ENCODE data around the gene C20orf173. TPM values are rescaled to one million over a fixed set of nuclear protein-coding genes. Genes with fewer than 3 reads are reported as not detected.
A peak's percentile ranks its signal among the peaks of the same experiment; 100 is the strongest.
"Not testable (repeated sequence)": the region's sequence is repeated elsewhere in the genome, so short reads cannot be mapped to it uniquely, and the experiment has no call there.

Gene C20orf173
- polyA plus RNA-seq, 1 donor: not detected

DNA sequence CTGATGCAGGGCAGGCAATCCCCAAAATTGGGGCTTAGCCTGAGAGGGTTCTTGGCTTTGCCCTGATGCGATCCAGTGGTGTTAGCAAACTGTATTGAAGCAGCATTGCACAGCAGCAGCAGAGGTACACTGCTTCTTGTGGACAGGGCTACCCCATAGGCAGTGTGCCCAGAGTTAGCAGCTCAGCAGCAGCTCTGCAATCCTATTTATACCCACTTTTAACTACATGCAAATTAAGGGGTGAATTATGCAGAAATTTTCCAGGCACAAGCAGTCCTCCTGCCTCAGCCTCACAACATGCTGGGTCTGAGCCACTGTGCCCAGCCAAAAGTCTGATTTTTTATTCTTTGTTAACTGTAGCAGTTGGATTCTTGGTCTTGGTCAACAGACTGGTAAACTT, 3.8 kb downstream of the C20orf173 start:
- H3K9me3 ChIP-seq (ENCODE audit: control insufficient read depth, low read depth, low read length): no peaks in the 10 kb centered on the region
- H3K36me3 ChIP-seq (ENCODE audit: control insufficient read depth, insufficient read depth, low read length): no peaks in the 10 kb centered on the region
- no peak overlapping the region for H3K27ac ChIP-seq (ENCODE audit: low read length)
- no peak for DNase-seq
- no CpG with 5 or more reads among the region's 1 CpG for WGBS (ENCODE audit: insufficient coverage, low lambda C conversion rate)
- H3K4me3 ChIP-seq (ENCODE audit: low read length): no peak overlapping the region
- H3K27me3 ChIP-seq (ENCODE audit: control insufficient read depth, insufficient read depth, low read length): no peaks in the 10 kb centered on the region
- H3K4me1 ChIP-seq (ENCODE audit: control insufficient read depth, insufficient read depth, low read length): no peaks in the 10 kb centered on the region

DNA sequence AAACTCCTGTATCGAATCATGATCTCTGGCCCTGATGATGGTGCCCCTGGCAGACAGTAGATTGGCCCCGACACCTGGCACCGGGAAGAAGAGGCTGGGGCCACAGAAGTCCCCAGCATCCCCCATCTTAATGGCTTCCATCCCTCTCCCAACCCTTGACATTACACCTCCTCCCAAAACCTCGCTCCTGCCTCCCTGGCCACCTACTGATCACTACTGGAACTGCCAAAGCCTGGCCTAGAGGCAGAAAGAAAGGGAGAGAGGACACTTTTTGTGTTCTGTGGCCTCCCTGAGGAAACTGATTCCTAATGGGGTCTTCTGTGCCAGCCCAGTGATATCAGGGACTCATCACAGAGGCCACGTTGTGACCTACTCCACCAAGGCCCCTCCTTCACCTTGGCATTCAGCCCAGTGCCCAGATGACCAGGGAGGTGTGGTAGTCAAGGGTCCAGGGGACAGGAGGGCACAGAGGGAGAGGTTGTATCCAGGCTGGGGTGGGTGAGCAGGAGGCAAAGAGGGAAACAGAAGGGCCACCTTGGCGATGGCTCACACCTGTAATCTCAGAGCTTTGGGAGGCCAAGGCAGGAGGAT, 6.1 kb downstream of the C20orf173 start:
- no peak overlapping the region for H3K4me3 ChIP-seq (ENCODE audit: low read length)
- no CpG with 5 or more reads among the region's 6 CpGs for WGBS (ENCODE audit: insufficient coverage, low lambda C conversion rate)
- no peaks in the 10 kb centered on the region for H3K4me1 ChIP-seq (ENCODE audit: control insufficient read depth, insufficient read depth, low read length)
- no peaks in the 10 kb centered on the region for H3K36me3 ChIP-seq (ENCODE audit: control insufficient read depth, insufficient read depth, low read length)
- no peak for DNase-seq
- no peak overlapping the region for H3K27ac ChIP-seq (ENCODE audit: low read length)
- H3K27me3 ChIP-seq (ENCODE audit: control insufficient read depth, insufficient read depth, low read length): no peaks in the 10 kb centered on the region
- no peaks in the 10 kb centered on the region for H3K9me3 ChIP-seq (ENCODE audit: control insufficient read depth, low read depth, low read length)

DNA sequence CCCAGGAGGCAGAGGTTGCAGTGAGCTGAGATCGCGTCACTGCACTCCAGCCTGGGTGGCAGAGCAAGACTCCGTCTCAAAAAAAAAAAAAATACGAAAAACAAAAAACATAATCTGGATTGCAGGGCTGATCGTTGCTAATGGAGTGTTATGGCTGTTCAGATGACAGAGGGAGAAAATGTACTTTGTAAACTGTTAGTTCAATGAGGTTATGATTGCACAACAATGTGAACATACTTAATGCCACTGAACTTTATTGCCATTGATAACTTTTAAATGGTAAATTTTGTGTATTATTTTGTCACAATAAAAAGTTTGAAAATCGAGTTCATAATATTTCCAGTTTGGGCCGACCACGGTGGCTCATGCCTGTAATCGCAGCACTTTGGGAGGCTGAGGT, 10.5 kb downstream of the C20orf173 start:
- Histone ChIP-seq H3K4me3 (ENCODE audit: low read length) (no peak overlapping the region), H3K27me3 (ENCODE audit: control insufficient read depth, insufficient read depth, low read length) (no peaks in the 10 kb centered on the region), H3K36me3 (ENCODE audit: control insufficient read depth, insufficient read depth, low read length) (peaks cover 12% of the 10 kb centered on the region), H3K4me1 (ENCODE audit: control insufficient read depth, insufficient read depth, low read length) (no peaks in the 10 kb centered on the region), H3K27ac (ENCODE audit: low read length) (no peak overlapping the region), H3K9me3 (ENCODE audit: control insufficient read depth, low read depth, low read length) (no peaks in the 10 kb centered on the region)
- DNase-seq: no peak
- WGBS (ENCODE audit: insufficient coverage, low lambda C conversion rate): no CpG with 5 or more reads among the region's 9 CpGs

- H3K4me3 ChIP-seq (ENCODE audit: low read length); DNase-seq; H3K9me3 ChIP-seq (ENCODE audit: control insufficient read depth, low read depth, low read length); H3K27me3 ChIP-seq (ENCODE audit: control insufficient read depth, insufficient read depth, low read length); H3K27ac ChIP-seq (ENCODE audit: low read length); H3K4me1 ChIP-seq (ENCODE audit: control insufficient read depth, insufficient read depth, low read length): not testable (repeated sequence)
- peaks cover 20% of the 10 kb centered on the region for H3K36me3 ChIP-seq (ENCODE audit: control insufficient read depth, insufficient read depth, low read length)
- 83% methylated on average over 2 of the region's 5 CpGs for WGBS (ENCODE audit: insufficient coverage, low lambda C conversion rate)
Observed at GRCh38 chr20:35517767-35518166, 11.7 kb downstream of the C20orf173 start.

DNA sequence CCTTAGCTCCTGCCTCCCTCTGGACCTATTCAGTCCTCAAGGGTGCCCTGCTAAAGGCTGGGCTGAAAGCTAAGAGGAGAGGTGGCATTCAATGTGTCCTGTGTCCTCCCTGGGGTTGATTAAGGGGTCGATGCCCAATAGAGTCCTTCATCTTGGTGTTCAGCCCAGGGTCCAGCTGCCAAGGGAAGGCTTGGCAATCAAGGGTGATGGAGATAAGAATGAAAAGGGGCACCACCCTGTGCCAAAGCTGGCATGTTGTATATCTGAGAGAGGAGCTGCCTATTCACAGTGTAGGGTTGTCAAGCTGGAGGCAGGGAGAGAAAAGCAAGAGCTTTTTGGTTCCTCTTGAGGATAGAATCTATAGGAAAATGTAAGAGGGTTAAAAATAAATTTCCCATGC, 12.3 kb downstream of the C20orf173 start:
- WGBS (ENCODE audit: insufficient coverage, low lambda C conversion rate): no CpG with 5 or more reads among the region's 1 CpG
- no peak for DNase-seq
- Histone ChIP-seq H3K4me1 (ENCODE audit: control insufficient read depth, insufficient read depth, low read length) (no peaks in the 10 kb centered on the region), H3K27me3 (ENCODE audit: control insufficient read depth, insufficient read depth, low read length) (no peaks in the 10 kb centered on the region), H3K36me3 (ENCODE audit: control insufficient read depth, insufficient read depth, low read length) (peaks cover 26% of the 10 kb centered on the region), H3K27ac (ENCODE audit: low read length) (no peak overlapping the region), H3K4me3 (ENCODE audit: low read length) (no peak overlapping the region), H3K9me3 (ENCODE audit: control insufficient read depth, low read depth, low read length) (no peaks in the 10 kb centered on the region)

- no peak for DNase-seq
- H3K4me3 ChIP-seq (ENCODE audit: low read length): no peak overlapping the region
- no CpG with 5 or more reads among the region's 3 CpGs for WGBS (ENCODE audit: insufficient coverage, low lambda C conversion rate)
- no peak overlapping the region for H3K27ac ChIP-seq (ENCODE audit: low read length)
- H3K36me3 ChIP-seq (ENCODE audit: control insufficient read depth, insufficient read depth, low read length): peaks cover 37% of the 10 kb centered on the region
- H3K4me1 ChIP-seq (ENCODE audit: control insufficient read depth, insufficient read depth, low read length): no peaks in the 10 kb centered on the region
- H3K27me3 ChIP-seq (ENCODE audit: control insufficient read depth, insufficient read depth, low read length): no peaks in the 10 kb centered on the region
- H3K9me3 ChIP-seq (ENCODE audit: control insufficient read depth, low read depth, low read length): no peaks in the 10 kb centered on the region
Observed at GRCh38 chr20:35515949-35516645, 13.4 kb downstream of the C20orf173 start.

DNA sequence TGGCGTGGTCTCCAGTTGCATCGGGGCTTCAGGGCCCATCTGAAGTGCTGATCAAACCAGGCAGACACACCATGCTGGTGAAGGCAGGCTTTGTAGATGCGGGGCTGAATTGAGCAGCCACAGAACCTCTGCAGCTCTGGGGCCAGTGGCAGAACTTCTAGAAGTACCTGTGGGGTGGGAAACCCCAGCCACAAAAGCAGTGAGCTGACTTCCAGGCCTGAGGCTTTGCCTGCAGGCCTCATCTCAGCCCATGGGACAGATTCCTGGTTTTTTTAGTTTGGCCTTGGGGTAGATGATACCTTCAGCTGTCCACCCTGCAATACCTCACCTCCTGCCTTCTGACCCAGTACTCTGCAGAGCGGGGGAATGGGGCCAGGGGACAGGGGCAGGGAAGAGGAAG, 14.1 kb downstream of the C20orf173 start:
- H3K4me1 ChIP-seq (ENCODE audit: control insufficient read depth, insufficient read depth, low read length): no peaks in the 10 kb centered on the region
- no peak for DNase-seq
- peaks cover 39% of the 10 kb centered on the region for H3K36me3 ChIP-seq (ENCODE audit: control insufficient read depth, insufficient read depth, low read length)
- H3K27me3 ChIP-seq (ENCODE audit: control insufficient read depth, insufficient read depth, low read length): no peaks in the 10 kb centered on the region
- H3K4me3 ChIP-seq (ENCODE audit: low read length): no peak overlapping the region
- no peak overlapping the region for H3K27ac ChIP-seq (ENCODE audit: low read length)
- no CpG with 5 or more reads among the region's 4 CpGs for WGBS (ENCODE audit: insufficient coverage, low lambda C conversion rate)
- no peaks in the 10 kb centered on the region for H3K9me3 ChIP-seq (ENCODE audit: control insufficient read depth, low read depth, low read length)

DNA sequence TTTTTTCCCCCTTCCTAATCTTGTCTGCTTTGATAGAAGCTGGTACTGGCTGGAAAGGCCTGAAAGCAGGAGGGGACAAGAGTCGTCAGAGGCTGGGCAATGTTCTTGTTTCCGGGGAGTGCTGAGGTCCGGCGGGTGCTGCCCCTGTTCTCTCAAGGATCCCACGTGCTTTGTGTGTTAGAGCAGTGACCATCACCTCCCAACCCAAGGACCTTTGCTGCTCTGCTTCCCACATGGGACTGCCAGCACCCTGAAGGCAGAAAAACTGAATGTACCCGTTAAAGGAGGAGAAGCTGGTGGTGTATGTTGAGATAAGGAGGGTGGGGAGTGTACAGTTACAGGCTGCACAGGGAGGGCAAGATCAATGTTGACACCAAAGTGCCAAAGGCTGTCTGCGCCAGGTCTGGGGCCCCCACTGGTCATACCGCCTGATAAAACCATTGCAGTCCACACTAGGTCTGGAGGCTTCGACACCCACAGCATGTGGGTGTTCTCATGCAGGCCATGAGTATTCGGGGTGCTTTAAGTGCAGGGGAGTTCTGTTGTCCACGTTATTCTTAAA, 15.0 kb downstream of the C20orf173 start:
- Histone ChIP-seq H3K27ac (ENCODE audit: low read length) (no peak overlapping the region), H3K9me3 (ENCODE audit: control insufficient read depth, low read depth, low read length) (no peaks in the 10 kb centered on the region), H3K4me3 (ENCODE audit: low read length) (no peak overlapping the region), H3K4me1 (ENCODE audit: control insufficient read depth, insufficient read depth, low read length) (no peaks in the 10 kb centered on the region), H3K27me3 (ENCODE audit: control insufficient read depth, insufficient read depth, low read length) (no peaks in the 10 kb centered on the region), H3K36me3 (ENCODE audit: control insufficient read depth, insufficient read depth, low read length) (peaks cover 48% of the 10 kb centered on the region)
- WGBS (ENCODE audit: insufficient coverage, low lambda C conversion rate): no CpG with 5 or more reads among the region's 11 CpGs
- no peak for DNase-seq

GRCh38 chr20:35511814-35512420, 17.5 kb downstream of the C20orf173 start:
- WGBS (ENCODE audit: insufficient coverage, low lambda C conversion rate): no CpG with 5 or more reads among the region's 2 CpGs
- Histone ChIP-seq H3K9me3 (ENCODE audit: control insufficient read depth, low read depth, low read length) (no peaks in the 10 kb centered on the region), H3K4me1 (ENCODE audit: control insufficient read depth, insufficient read depth, low read length) (no peaks in the 10 kb centered on the region), H3K27ac (ENCODE audit: low read length) (no peak overlapping the region), H3K27me3 (ENCODE audit: control insufficient read depth, insufficient read depth, low read length) (no peaks in the 10 kb centered on the region), H3K4me3 (ENCODE audit: low read length) (no peak overlapping the region), H3K36me3 (ENCODE audit: control insufficient read depth, insufficient read depth, low read length) (peaks cover 71% of the 10 kb centered on the region)
- DNase-seq: peak in 1 of 2 donors; percentile 13

DNA sequence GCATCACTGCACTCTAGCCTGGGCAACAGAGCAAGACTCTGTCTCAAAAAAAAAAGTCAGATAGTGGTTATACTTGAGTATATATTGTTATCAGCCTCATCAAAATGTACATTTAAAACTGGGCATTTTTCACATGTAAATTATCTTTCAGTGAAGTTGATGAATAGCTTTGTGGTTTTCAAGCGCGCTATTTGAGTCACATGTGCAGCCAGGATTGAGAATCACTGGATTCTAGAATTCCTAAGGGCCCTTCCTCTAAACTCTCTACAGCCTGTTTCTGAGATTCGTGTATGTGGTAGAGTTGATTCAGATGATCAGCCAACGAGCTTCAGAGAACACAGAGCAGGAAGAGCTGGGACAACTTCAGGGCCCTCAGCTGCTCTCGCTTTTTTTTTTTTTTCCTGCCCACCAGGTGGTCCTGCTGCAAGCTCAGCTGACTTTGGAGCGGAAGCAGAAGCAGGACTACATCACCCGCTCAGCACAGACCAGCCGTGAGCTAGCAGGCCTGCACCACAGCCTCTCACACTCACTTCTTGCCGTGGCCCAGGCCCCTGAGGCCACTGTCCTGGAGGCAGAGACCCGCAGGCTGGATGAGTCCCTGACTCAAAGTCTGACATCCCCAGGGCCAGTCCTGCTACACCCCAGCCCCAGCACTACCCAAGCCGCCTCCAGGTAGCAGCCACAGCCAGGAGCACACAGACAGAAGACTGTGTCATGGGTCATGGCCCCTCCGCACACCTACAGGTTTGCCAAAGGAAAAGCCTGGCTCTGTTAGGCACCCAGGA, 18.3 kb downstream of the C20orf173 start:
- H3K27ac ChIP-seq (ENCODE audit: low read length): no peak overlapping the region
- H3K9me3 ChIP-seq (ENCODE audit: control insufficient read depth, low read depth, low read length): no peaks in the 10 kb centered on the region
- H3K4me1 ChIP-seq (ENCODE audit: control insufficient read depth, insufficient read depth, low read length): no peaks in the 10 kb centered on the region
- no peaks in the 10 kb centered on the region for H3K27me3 ChIP-seq (ENCODE audit: control insufficient read depth, insufficient read depth, low read length)
- no peak for DNase-seq
- H3K36me3 ChIP-seq (ENCODE audit: control insufficient read depth, insufficient read depth, low read length): peaks cover 75% of the 10 kb centered on the region
- no CpG with 5 or more reads among the region's 12 CpGs for WGBS (ENCODE audit: insufficient coverage, low lambda C conversion rate)
- H3K4me3 ChIP-seq (ENCODE audit: low read length): no peak overlapping the region
